Stimulated activated CD4-positive, alpha-beta T cell treated with anti-CD3 and anti-CD28 coated beads, Interleukin-12 subunit alpha, Interleukin-12 subunit beta, amount 100 ng/mL, for 48 hours (primary cell): ENCODE data around the gene TSPAN3.

ENCODE experiments used
- DNase-seq, 3 donors: peaks; one replicate each; pipeline ENCODE4 v3.0.0-alpha.2; 2020; ENCODE audit warnings: low read depth in 2 of 3, low spot score in 1 of 3

Gene TSPAN3

DNA sequence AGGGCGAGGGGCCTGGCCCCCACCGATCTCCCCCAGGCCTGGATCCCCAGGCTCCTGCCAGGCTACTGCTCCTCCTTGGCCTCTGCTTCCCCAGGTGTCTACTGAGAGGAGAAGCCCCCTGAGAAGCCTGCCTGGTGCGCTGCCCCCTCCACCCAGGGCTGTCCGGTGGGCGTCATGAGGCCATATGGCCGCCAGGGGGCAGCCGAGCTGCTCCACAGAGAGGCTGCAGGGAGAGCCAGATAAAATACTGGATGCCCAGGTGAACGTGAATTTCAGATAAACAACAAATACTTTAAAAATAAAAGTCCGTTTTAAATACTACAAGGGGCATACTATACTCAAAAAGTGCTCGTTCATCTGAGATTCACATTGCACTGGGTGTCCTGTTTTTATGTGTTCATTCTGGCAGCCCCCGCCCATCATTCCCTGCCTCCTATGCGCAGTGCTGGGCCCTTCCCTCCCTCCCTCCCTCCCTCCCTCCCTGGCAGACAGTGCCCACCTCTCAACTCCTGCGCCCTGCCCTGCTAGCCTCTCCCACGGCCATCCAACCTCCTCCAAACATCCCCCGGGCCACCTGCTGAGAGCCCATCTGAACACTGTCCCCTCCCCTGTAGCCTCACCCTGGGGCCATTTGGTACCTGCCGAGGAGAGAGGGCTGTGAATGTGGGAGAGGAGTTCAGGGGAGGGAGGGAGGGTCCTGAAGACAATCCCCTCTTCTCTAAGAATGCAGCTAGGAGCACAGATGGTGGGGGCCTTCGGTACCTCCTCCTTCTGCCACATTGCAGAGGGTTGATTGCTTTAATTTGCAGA is 46.4 kb downstream of the TSPAN3 start:
- DNase-seq = peak in 2 of 3 donors; percentile 47 to 69

DNA sequence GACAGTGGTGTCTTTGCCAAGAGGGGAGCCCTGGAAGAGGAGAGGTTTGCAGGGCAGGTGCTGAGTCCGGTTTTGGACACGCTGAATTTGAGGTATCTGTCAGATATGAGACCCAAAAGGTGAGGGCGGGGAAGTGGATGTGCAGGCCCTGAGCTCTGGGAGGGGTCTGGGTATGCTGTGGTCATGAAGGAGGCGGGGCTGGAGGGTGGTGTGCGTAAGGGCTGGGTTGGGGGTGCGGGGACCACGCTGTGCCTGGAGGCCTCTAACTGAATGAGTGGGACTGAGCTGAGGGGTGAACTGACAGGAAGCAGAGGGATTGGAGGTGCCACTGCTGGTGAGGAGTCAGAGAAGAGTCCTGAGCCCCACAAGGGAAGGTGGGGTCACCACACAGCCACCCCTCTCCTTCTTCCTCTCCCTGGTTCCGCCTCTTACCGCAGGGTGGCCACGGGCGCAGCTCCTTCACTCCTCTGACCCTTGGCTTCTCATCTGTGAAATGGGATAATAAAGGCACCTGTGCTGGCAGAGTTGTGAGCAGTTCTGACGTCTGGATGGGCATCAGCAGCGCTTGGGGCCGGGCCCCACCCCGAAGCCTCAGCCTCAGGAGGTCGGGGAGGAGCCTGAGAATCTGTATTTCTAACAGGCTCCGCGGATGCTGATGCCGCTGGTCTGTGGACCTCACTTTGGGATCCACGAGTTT is 47.2 kb downstream of the TSPAN3 start:
- DNase-seq = no peak

DNA sequence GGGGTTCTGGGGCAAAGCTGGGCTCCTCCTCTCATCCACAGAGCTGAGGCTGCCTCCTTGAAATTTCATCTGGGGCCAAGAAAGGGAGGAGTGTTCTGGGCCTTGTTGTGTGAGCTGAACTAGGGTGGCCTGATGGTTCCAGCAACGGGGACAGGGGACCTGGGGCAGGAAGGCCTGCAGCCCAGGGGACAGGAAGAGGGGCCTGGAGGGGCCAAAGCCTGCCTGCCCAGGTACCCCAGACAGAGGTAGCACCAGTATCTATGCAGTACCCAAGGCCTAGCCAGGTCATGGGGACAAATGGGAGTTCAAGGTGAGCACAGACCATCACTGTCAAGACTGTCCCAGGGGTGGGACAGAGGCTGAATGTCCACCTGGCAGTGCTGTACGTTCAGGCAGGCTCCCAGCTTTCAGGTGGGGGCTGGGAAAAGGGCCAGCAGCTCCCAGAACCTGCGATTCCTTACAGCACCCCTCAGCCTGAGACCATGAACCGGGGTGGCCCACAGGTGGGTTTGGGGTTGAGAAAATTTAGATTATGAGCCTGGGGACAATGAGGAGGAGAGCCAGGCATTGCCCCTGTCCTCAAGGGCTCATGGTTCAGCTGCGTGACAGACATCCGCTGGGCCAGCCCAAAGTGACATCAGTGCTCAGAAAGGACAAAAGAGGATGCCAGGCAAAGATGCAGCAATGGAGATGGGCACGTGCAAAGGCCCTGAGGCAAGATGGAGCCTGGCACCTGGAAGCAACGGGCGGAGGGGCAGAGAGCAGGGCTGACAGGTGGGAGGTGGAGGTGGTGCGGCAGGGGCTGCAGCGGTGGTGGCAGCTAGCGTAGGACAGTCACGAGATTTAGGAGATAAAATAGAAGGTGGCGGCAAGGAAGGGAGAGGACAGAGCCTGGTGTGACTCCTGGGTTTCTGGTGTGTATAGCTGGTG is 48.0 kb downstream of the TSPAN3 start:
- no peak for DNase-seq

DNA sequence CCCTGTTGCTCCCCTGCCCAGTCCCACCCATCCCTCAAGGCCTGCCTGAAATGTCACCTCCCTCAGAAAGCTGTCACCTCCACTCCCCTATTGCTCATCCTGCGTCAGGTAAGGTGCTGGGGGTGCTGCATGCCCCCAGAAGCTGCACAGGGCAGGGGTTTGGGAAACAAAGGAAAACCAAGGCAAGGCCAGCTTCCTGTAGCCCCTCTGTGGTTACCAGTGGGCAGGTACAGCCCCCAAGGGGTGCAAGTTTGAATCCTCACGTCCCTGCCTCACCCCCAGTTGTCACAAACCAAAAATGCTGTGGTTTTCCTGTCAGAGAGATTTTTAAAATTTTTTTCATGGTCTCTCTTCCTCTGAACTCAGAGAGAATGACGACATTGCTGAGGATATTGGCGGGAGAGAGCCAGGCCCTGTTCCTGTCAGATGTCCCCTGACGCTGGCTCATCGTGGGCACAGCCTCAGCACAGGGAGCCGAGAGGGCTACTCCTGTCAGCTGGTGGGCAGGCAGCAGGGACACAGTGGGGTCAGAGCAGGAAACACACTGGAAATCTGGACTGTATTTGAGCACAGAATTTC is 49.0 kb downstream of the TSPAN3 start:
- DNase-seq = peak in 2 of 3 donors; percentile 34 to 47

DNA sequence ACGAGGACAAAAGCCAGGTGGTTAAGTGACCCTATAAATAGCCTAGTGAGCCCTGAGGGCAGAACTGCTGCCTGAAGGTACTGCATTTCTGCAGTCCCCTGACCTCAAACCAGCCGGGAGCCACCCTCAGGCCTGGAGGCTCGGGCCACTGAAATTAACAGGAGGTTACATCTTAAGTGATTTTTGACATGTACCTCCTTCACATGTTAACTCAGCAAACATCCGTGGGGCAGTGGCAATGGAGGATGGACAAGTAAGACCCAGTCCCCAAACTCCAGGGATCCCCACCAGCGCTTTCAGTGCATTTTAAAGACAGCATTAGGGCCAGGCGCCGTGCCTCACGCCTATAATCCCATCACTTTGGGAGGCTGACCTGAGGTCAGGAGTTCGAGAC is 49.8 kb downstream of the TSPAN3 start:
- DNase-seq = no peak

DNA sequence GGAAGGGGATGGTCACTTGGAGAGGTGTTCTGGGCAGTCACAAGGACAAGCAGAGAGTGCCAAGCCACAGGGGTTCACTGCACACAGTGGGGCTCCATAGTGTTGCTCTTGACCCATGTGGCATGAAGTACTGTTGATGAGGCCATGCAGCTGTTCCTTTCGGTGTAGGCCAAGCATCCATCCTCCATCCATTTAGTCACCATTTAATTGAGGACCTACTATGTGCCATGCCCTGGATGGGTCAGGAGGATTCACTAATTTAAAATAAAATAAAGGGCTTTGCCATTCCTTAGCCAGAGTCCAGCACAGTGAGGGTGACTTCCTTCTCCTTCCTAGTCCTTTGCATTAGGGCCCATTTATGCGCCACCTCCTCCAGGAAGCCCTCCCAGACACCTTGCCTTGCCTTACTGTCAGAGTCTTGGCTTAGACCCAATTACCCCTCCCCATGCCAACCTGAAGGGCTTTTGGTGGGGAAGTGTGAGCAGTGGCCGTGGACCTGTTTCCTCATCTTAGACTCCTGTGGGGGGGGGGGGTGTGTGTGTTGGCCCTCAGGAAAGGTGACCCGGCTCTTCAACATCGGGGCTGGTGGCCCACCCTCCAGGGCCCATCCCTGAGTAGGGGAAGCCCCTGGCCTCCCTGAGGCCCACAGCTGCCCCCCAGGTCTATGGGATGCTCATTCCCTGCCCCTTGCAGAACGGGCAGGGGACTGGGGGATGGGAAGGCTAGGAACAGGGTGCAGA is 50.4 kb downstream of the TSPAN3 start:
- no peak for DNase-seq

DNA sequence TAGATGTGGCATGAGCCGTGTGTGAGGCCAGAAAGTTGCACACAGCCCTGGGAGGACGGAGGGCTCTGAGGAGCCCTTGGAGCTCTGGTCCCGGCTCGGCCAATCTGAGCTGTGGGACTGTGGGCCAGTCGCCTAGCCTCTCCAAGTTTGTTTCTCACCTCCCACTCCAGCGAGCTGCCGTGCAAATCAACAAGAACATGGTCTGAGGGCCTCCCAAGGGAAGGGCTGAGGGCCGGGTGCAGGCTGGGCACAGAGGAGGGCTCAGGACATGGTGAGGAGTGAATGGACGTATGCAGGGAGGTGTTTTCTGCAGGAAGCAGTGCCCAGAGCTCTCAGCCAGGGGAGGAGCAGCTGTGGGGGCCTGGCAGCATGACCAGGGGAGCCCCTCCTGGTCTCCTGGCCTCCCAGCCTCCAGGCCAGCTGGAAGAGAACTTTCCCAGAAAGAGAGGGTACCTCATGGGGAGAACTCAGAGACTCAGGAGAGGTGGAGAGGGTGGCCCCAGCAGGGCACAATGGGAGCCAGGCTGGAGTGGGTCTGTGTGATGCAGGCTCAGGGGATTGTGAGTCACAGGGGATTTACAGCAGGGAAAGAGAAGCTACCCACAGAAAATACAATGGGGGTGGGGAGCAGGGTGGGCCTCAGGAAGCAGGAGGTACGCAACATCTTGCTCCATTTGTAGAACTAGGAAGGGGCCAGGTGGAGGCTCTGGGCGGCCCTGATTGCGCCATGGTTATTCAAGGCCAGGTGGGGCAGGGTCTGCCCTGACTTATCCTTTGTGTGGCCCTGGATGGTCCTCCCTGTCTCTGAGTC is 51.2 kb downstream of the TSPAN3 start:
- DNase-seq = no peak

DNA sequence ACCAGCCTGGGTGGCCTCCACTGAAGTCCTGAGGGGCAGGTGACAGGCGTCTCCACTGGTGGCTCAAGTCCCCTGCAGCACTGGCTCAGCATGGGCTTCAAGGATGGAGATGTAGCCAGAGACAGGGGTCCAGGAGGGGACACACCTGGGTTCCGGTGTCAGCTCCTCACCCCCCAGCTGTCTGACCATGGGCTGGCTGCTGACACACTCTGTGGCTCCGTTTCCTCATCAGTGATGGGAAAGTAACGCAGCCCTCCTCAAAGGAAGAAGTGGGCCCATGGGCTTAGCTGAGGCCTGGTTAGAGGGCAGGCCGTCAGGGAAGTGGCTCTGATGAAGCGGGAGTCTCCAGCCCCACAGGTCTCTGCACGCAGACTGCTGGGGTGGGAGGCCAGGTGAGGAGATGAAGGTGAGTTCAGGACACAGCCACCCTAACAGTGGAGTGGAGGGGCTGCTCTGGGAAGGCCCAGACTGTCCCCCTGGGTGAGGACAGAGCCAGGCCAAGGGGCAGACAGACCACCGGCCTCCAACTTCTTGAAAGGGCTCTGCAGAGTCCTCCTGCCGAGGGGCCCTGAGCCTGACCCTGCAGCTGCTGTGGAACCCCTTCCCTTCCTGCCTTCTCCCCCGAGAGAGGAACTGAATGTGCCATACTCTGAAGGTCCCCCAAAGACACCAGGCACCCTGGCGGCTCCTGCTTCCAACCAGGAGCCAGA is 52.0 kb downstream of the TSPAN3 start:
- DNase-seq = no peak

DNA sequence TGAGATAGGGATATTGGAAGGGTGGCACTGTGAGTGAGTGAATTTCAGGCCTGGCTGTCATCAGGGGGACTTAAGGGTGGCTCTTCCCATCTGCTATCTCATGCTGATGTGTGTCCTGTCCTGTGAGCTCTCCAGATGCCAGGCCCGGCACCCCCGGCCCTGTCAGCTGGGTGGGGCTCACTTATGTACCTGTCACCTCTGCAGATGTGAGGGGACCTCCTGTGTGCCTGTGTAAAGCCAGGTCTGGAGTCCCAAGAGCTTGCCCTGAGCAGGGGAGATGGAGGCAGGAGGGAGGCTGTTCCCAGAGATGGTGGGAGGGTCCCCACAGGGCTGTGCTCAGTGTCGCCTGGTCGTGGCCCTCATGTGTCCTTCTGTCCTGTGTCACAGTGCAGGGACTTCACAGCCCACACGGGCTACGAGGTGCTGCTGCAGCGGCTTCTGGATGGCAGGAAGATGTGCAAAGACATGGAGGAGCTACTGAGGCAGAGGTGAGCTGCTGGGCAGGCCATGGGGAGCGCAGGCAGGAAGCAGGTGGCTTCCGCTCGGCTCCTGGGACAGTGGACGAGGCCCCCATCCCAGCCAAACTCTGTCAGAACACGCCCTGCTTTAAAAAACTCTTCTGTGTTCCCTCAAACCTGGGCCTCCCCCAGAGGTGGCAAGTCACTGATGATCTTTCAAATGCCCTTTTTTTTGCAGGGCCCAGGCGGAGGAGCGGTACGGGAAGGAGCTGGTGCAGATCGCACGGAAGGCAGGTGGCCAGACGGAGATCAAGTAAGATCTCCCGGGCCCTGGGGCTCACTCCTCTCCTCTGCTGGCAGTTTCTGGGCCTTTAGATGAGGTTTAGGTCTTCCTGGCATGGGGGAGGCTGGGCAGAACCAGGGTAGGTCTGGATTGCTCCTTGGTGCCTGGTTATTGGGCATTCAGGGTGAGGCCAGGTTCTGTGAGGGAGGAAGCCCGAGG is 52.9 kb downstream of the TSPAN3 start:
- DNase-seq = no peak

DNA sequence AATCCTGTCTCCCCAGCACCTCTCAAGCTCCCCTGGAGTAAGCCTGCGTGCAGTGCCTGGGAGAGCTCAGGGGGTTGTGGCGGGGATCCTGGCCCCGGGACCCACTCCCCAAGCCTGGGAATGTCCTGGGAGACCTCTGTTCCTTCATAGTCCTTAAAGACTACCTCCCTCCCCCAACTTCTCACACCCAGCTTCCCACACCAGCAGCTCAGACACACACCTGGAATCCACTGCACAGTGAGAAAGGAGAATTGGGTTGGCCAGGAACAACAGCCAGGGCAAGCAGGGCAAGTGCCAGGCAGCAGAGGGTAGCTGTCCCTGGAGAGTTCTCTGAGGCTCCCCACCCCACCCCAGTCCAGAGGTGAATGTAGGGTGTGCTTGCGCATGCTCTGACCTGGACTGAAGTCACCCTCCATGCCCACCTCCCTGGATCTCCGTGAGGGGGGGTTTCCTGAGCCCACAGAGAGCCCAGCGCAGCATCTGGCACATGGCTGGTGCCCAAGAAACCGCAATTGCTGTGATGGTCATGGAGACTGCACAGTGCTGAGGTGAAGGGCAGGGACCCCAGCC is 53.7 kb downstream of the TSPAN3 start:
- DNase-seq = no peak

DNA sequence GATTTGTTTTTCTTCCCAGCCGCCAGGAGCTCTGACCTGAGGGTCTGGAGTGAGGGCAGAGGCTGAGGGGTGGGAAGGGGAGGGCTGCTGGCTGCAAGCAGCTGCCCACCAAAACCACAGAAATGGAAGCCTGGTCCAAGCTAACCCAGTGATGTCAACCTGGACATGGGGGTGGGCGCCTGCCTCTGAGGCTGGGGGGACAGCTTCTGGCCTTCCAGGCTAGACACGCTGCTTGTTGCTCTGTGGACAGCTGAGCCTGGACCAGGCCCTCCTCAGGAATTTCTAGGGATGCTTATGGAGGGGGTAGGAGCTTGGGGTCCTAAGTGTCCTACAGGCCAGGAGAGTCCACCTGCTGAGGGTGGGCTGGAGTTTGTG is 54.6 kb downstream of the TSPAN3 start:
- no peak for DNase-seq

DNA sequence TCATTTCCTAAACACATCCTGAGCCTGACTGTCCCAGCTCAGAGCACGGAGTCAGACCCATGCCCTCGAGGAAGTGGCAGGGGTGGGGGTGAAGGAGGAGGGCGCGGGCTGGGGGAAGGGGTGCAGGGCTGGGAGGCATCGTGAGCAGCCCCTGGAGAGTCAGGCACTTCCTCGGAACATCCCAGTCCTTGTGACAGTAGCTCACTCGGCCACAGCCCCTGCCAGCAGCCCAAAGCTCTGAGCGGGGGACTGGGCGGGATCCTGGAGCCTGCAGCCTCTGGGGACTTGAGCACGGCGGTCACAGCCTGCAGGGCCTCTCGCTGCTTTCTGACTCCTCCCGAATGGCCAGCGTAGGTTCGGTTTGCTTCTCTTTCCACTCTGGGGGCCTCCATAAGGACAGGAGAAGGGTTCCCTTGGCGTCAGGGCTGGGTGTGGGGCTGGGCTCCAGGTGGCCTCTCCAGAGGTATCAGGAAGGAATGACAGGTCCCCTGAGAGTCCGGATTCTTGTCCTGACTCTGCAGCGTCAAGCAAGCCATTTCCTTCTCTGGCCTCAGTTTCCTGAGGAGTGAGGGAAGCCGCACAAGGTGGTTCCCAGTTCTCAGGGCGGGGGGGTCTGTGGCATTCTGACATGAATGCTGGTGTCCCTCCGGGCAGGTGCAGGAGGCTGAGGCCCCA is 55.1 kb downstream of the TSPAN3 start:
- no peak for DNase-seq

DNA sequence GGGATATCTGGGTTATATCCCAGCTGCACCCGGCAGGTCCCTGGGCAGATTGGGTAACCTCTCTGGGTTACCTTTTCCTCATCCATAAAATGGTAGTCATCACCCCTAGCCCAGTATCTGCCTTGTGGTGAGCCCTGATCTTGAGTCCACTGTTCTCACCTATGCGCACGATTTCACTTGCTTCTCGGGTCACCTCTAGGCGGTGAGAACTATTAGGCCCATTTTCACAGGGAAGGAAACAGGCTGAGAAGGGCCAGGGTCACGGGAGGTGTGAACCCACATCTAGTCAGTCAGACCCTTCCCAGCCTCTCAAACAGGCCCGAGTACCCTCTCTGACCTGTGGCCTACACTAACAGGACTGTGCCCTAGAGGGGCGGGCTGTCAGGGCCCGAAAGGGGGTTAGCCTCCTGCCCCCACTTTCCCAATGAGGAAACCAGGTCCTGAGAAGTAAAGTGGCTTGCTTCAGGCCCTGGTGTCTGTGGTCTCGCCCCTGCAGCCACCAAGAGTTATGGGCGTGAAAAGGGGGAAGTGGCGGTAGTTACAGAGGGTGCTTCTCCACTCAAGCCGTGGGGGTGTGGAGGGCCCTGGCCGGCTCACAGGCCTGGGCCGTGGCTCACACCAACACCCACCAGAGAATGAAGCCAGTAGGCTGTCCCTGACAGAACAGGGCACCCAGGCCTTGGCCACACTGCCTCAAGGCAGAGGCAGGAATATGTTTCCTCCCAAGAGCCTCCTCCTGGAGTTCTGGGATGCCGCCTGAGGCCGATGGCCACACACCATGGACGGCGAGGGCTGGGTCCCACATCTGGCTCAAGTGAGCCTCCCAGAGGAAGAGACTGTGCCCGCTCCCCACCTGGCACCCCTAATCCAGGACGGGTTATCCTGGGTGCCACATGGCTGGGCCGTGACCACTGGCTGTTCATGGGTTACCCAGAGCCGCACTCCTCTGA is 56.5 kb downstream of the TSPAN3 start:
- DNase-seq = no peak

DNA sequence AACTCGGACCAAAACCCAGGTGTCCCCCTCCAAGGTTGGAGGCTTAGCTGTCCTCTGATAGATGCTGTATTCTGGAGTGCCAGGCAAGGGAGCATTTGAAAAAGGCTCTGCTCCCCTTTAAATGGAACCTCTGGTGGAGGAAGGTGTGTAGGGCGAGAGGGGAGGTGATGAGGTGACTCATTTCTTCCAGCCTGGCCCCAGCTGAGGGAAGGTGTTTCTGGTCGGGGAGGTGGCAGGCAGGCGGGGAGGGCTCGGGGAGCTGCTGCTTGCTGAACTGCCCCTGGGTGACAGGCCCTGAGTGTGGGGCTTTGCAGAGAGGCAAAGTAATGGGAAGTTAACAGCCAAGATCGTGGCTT is 57.2 kb downstream of the TSPAN3 start:
- DNase-seq = peak; percentile 73 to 82 (median 81)

DNA sequence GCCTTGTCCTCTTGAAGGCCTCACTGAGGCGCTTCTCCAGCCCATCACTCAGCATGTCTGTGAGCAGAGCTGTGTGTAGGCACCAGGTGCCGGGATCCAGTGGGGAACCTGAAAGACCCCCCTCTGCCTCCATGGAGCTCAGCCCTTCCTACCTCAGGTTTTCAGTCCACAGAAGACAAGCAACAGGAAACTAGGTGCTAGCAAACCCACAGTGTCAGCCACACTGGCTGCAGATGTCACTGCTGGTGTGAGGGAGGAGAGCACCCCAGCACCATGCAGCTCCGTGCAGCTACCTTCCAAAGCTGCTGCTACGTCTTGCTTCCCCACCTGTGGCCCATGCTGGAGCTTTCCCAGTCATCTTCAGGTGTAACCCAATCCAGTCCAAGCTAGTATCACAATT is 58.0 kb downstream of the TSPAN3 start:
- DNase-seq = no peak

DNA sequence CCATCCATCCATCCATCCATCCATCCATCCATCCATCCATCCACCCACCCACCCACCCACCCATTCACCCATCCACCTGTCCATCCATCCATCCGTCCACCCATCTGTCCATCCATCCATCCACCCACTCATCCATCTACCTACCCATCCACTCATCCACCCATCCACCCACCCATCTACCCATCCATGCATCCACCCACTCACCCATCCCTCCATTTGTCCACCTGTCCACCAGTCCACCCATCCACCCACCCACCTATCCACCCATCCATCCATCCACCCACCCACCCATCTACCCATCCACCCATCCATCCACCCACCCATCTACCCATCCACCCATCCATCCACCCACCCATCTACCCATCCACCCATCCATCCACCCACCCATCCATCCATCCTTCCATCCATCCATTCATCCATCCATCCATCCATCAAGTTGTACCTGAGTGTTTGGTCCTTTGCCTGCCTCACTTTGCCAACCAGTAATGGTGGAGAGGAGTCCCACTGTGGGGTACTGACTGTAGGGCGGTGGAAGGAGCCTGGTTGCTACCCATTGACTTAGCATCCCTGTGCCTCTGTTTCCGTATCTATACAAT is 58.7 kb downstream of the TSPAN3 start:
- no peak for DNase-seq
